Stimulated activated CD4-positive, alpha-beta T cell treated with anti-CD3 and anti-CD28 coated beads, Interleukin-4, amount 100 ng/mL, for 48 hours (primary cell): ENCODE measurements around the gene MOV10.

Experiments
- DNase-seq, 2 donors: peaks; one replicate each; pipeline ENCODE4 v3.0.0-alpha.2; 2020; ENCODE audit warnings: low read depth in 2 of 2

Gene MOV10

GRCh38 chr1:112673592-112674439 lies 643 bp upstream of the MOV10 start:
- DNase-seq: peak in 1 of 2 donors; percentile 13

- peak; percentile 28 to 30 for DNase-seq
These were observed 698 bp downstream of the MOV10 start for GRCh38 chr1:112674986-112675727.

- DNase-seq: no peak
These were observed 1.4 kb downstream of the MOV10 start for GRCh38 chr1:112675728-112676381.

- no peak for DNase-seq
These were observed 2.1 kb downstream of the MOV10 start for GRCh38 chr1:112676543-112676942.

- no peak for DNase-seq
These were observed 3.0 kb downstream of the MOV10 start for GRCh38 chr1:112677501-112677900.

GRCh38 chr1:112678605-112679004 lies 4.1 kb downstream of the MOV10 start:
- DNase-seq: no peak

GRCh38 chr1:112685913-112686312 lies 11.5 kb downstream of the MOV10 start:
- no peak for DNase-seq

- DNase-seq: no peak
These were observed 12.0 kb downstream of the MOV10 start for GRCh38 chr1:112686417-112686816.

- DNase-seq: no peak
These were observed 12.4 kb downstream of the MOV10 start for GRCh38 chr1:112686835-112687234.

GRCh38 chr1:112687361-112687760 lies 12.9 kb downstream of the MOV10 start:
- no peak for DNase-seq

- DNase-seq: no peak
These were observed 13.5 kb downstream of the MOV10 start for GRCh38 chr1:112687785-112688496.

GRCh38 chr1:112688781-112689193 lies 14.3 kb downstream of the MOV10 start:
- no peak for DNase-seq

- DNase-seq: no peak
These were observed 14.9 kb downstream of the MOV10 start for GRCh38 chr1:112689196-112689841.

- DNase-seq: no peak
These were observed 15.4 kb downstream of the MOV10 start for GRCh38 chr1:112689842-112690237.

GRCh38 chr1:112692681-112693080 lies 18.2 kb downstream of the MOV10 start:
- DNase-seq: no peak

GRCh38 chr1:112693821-112694220 lies 19.4 kb downstream of the MOV10 start:
- DNase-seq: no peak

GRCh38 chr1:112694363-112694929 lies 20.0 kb downstream of the MOV10 start:
- no peak for DNase-seq

- DNase-seq: no peak
These were observed 20.8 kb downstream of the MOV10 start for GRCh38 chr1:112695276-112695675.

GRCh38 chr1:112696578-112697314 lies 22.3 kb downstream of the MOV10 start:
- DNase-seq: no peak

GRCh38 chr1:112697781-112698201 lies 23.3 kb downstream of the MOV10 start:
- no peak for DNase-seq
